GM12878 (cell line): Measurements from ENCODE around the gene DEFB132. TPM values are rescaled to one million over a fixed set of nuclear protein-coding genes. Genes with fewer than 3 reads are reported as not detected.

Source experiments
- ATAC-seq: fragments of 200-7000 bp; cut with Tn5 transposase; 3 replicates; pipeline ENCODE4 v1.9.1; 2020; ENCODE audit warnings: mild to moderate bottlenecking, moderate library complexity
- BruUV-seq: library from RNA; stranded (reverse); fragments of 400-500 nt; replicated peaks from 2 replicates; lab custom pipeline; 2021; lab: Mats Ljungman, UMichigan
- CTCF ChIA-PET: fragments of 300-600 bp; sonication (Branson Sonifier 250); formaldehyde crosslinking; extraction: SDS; loops from one replicate; lab custom pipeline; 2021; ENCODE audit warnings: inconsistent platforms; lab: Yijun Ruan, JAX
- POLR2A ChIA-PET: fragments of 350-600 bp; formaldehyde crosslinking; extraction: SDS; loops from one replicate; lab custom pipeline; 2021; ENCODE audit warnings: inconsistent platforms; lab: Charles Lee
- RAD21 ChIA-PET: fragments of 300-600 bp; sonication (Branson Sonifier 250); formaldehyde crosslinking; loops from one replicate; lab custom pipeline; 2023; ENCODE audit warnings: antibody characterized with exemption; ENCODE audit not compliant: unreplicated experiment; lab: Charles Lee
- SMC1A ChIA-PET: fragments of 300-600 bp; sonication (Branson Sonifier 250); formaldehyde crosslinking; loops from one replicate; lab custom pipeline; 2023; ENCODE audit not compliant: unreplicated experiment, uncharacterized antibody; lab: Charles Lee
- DNase-seq: peaks from one replicate; pipeline ENCODE4 v3.0.0-alpha.2; 2011; ENCODE audit warnings: low read depth, low spot score
- FAIRE-seq: peaks from 3 replicates; lab custom pipeline; 2011; peaks lifted over from hg19 to GRCh38; lab: Jason Lieb, UNC
- H2AFZ ChIP-seq: 2 replicates; pipeline ENCODE4 v1.6.0; 2011; ENCODE audit warnings: low read depth, low read length, control low read depth; ENCODE audit not compliant: control insufficient read depth
- H3K27ac ChIP-seq: 2 replicates; pipeline ENCODE4 v1.5.1; 2011; ENCODE audit warnings: control low read depth; ENCODE audit not compliant: control insufficient read depth, insufficient read depth
- H3K27me3 ChIP-seq, 2 experiments: replicated peaks in 1 of 2; 2 replicates each; pipeline versions ENCODE4 v1.6.0 to v1.6.1; 2011; ENCODE audit warnings: low read length in 1 of 2; ENCODE audit not compliant: control insufficient read depth in 2 of 2, insufficient read depth in 2 of 2
- H3K36me3 ChIP-seq, 2 experiments: 2 replicates each; pipeline ENCODE4 v1.5.1; 2011; ENCODE audit warnings: low read length in 1 of 2; ENCODE audit not compliant: control insufficient read depth in 2 of 2, insufficient read depth in 2 of 2
- H3K4me1 ChIP-seq: 2 replicates; pipeline ENCODE4 v1.6.1; 2011; ENCODE audit warnings: mild to moderate bottlenecking, low read length, moderate library complexity, mixed read lengths; ENCODE audit not compliant: control insufficient read depth, insufficient read depth
- H3K4me2 ChIP-seq: 2 replicates; pipeline ENCODE4 v1.6.0; 2011; ENCODE audit warnings: control low read depth; ENCODE audit not compliant: control insufficient read depth, insufficient read depth
- H3K4me3 ChIP-seq: fragments of 200-600 bp; sonication (generic); 2 replicates; pipeline ENCODE4 v1.5.1; 2016
- H3K79me2 ChIP-seq: 2 replicates; pipeline ENCODE4 v1.6.0; 2011; ENCODE audit warnings: low read length; ENCODE audit not compliant: control insufficient read depth, insufficient read depth
- H3K9ac ChIP-seq: 2 replicates; pipeline ENCODE4 v1.8.0; 2011; ENCODE audit warnings: low read length, control low read depth, mixed read lengths; ENCODE audit not compliant: control insufficient read depth, insufficient read depth
- H3K9me3 ChIP-seq: replicated peaks from 3 replicates; pipeline ENCODE4 v1.5.1; 2011; ENCODE audit warnings: mild to moderate bottlenecking, low read length; ENCODE audit not compliant: control insufficient read depth, insufficient read depth
- H4K20me1 ChIP-seq: 2 replicates; pipeline ENCODE4 v1.6.0; 2011; ENCODE audit not compliant: control insufficient read depth, insufficient read depth
- BHLHE40 ChIP-seq, 2 experiments: fragments of 450-650 bp in 1 of 2; IDR thresholded peaks; 2 replicates each; pipeline ENCODE4 v1.6.1; 2011 to 2017; ENCODE audit warnings: low read depth in 2 of 2, borderline replicate concordance in 1 of 2, improper control_type of control experiment in 1 of 2, low read length in 1 of 2, mild to moderate bottlenecking in 1 of 2
- CHD1 ChIP-seq: IDR thresholded peaks from 2 replicates; pipeline ENCODE4 v1.6.1; 2012; ENCODE audit warnings: low read depth, low read length, improper control_type of control experiment
- CREB1 ChIP-seq: IDR thresholded peaks from 2 replicates; pipeline ENCODE4 v1.6.1; 2012; ENCODE audit warnings: low read depth, mild to moderate bottlenecking, inconsistent platforms
- DPF2 ChIP-seq: fragments of 450-650 bp; IDR thresholded peaks from 2 replicates; pipeline ENCODE4 v1.6.1; 2017; ENCODE audit warnings: mild to moderate bottlenecking
- EGR1 ChIP-seq, 2 experiments: IDR thresholded peaks; 1 replicate in 1 of 2; 2 replicates in 1 of 2; pipeline ENCODE4 v1.6.1; 2011 to 2012; ENCODE audit warnings: low read depth in 2 of 2, low read length in 2 of 2, borderline replicate concordance in 1 of 2, mild to moderate bottlenecking in 1 of 2, moderate library complexity in 1 of 2
- GATAD2B ChIP-seq: fragments of 450-650 bp; conservative IDR thresholded peaks from 2 replicates; pipeline ENCODE4 v1.6.1; 2017; ENCODE audit warnings: low read depth, mild to moderate bottlenecking, moderate library complexity
- MEF2B ChIP-seq: fragments of 450-650 bp; IDR thresholded peaks from 2 replicates; pipeline ENCODE4 v1.6.1; 2018; ENCODE audit warnings: mild to moderate bottlenecking, moderate library complexity; ENCODE audit not compliant: partially characterized antibody, poor library complexity, severe bottlenecking
- NFXL1 ChIP-seq: fragments of 450-650 bp; IDR thresholded peaks from 2 replicates; pipeline ENCODE4 v1.6.1; 2017; ENCODE audit warnings: antibody characterized with exemption, mild to moderate bottlenecking, borderline replicate concordance
- POLR2A ChIP-seq: IDR thresholded peaks from 2 replicates; pipeline ENCODE4 v1.6.1; 2011; ENCODE audit warnings: low read depth, mild to moderate bottlenecking, low read length
- STAT1 ChIP-seq: fragments of 450-650 bp; conservative IDR thresholded peaks from 2 replicates; pipeline ENCODE4 v1.6.1; 2014; ENCODE audit warnings: antibody characterized with exemption, mild to moderate bottlenecking
- TAF1 ChIP-seq: IDR thresholded peaks from 2 replicates; pipeline ENCODE4 v1.6.1; 2011; ENCODE audit warnings: mild to moderate bottlenecking, low read depth, low read length, borderline replicate concordance
- TARDBP ChIP-seq: IDR thresholded peaks from 2 replicates; pipeline ENCODE4 v1.6.1; 2016; ENCODE audit warnings: borderline replicate concordance
- TCF3 ChIP-seq: IDR thresholded peaks from 2 replicates; pipeline ENCODE4 v1.6.1; 2012; ENCODE audit warnings: low read depth, mild to moderate bottlenecking, low read length, borderline replicate concordance; ENCODE audit not compliant: insufficient read depth
- ZZZ3 ChIP-seq: IDR thresholded peaks from 2 replicates; pipeline ENCODE4 v1.6.1; 2011; ENCODE audit warnings: low read depth; ENCODE audit not compliant: control insufficient read depth, insufficient read length
- WGBS: methylation state at CpG from one replicate; pipeline ENCODE4 v1.1.6; 2016; ENCODE audit warnings: low lambda C conversion rate; ENCODE audit not compliant: insufficient replicate concordance, insufficient coverage; ENCODE audit errors: missing lambda C conversion rate; 5-methylcytosine and 5-hydroxymethylcytosine counted together
- in situ Hi-C: fragments of 300-500 bp; cut with MboI; formaldehyde crosslinking; loops from 9 replicates; pipeline ENCODE4 v1.14.3; 2018; ENCODE audit warnings: mixed read lengths
- intact Hi-C: fragments of 100-400 bp; cut with micrococcal nuclease; formaldehyde crosslinking; loops from one replicate; pipeline ENCODE4 v1.14.2; 2022; ENCODE audit not compliant: unreplicated experiment
- polyA plus RNA-seq, 11 experiments: library from polyadenylated mRNA; depleted of rRNA in 4 of 11; unstranded in 6 of 11; stranded (reverse) in 5 of 11; fragments of >200 nt; fragmentation: Nextera tagmentation in 4 of 11; fragmentation: Illumina TruSeq in 1 of 11; extraction: Ambion mirVana in 4 of 11; extraction: Trizol in 1 of 11; gene quantifications; 1 replicate in 1 of 11; 2 replicates in 10 of 11; pipeline versions ENCODE4 v1.2.1 to v1.2.3, GENCODE V29; 2011 to 2016; ENCODE audit warnings: inconsistent platforms in 2 of 11, missing spikeins in 2 of 11, low read depth in 1 of 11
- total RNA-seq, 4 experiments: library from RNA; depleted of rRNA in 3 of 4; stranded (reverse); fragments of >200 nt in 3 of 4; fragmentation: Illumina TruSeq in 1 of 4; extraction: Trizol in 1 of 4; gene quantifications; 2 replicates each; pipeline versions ENCODE4 v1.2.1 to v1.2.3, GENCODE V29; 2013 to 2021
- TF ChIP-seq, protein P1 (sequence below): fragments of 450-650 bp; IDR thresholded peaks from 2 replicates; pipeline ENCODE4 v1.6.1; 2018; ENCODE audit warnings: mild to moderate bottlenecking, low read depth, moderate library complexity; ENCODE audit not compliant: partially characterized antibody
- TF ChIP-seq, protein P2 (sequence below): fragments of 450-650 bp; IDR thresholded peaks from 2 replicates; pipeline ENCODE4 v1.6.1; 2016; ENCODE audit warnings: mild to moderate bottlenecking
- TF ChIP-seq, protein P3 (sequence below): fragments of 450-650 bp; IDR thresholded peaks from 2 replicates; pipeline ENCODE4 v1.6.1; 2016; ENCODE audit warnings: mild to moderate bottlenecking

The DEFB132 gene
- total and polyA plus RNA-seq, 10 of the 15 experiments (the other 5 are each of a cell fraction or from before 2014, with no cell fraction given) = not detected

DNA sequence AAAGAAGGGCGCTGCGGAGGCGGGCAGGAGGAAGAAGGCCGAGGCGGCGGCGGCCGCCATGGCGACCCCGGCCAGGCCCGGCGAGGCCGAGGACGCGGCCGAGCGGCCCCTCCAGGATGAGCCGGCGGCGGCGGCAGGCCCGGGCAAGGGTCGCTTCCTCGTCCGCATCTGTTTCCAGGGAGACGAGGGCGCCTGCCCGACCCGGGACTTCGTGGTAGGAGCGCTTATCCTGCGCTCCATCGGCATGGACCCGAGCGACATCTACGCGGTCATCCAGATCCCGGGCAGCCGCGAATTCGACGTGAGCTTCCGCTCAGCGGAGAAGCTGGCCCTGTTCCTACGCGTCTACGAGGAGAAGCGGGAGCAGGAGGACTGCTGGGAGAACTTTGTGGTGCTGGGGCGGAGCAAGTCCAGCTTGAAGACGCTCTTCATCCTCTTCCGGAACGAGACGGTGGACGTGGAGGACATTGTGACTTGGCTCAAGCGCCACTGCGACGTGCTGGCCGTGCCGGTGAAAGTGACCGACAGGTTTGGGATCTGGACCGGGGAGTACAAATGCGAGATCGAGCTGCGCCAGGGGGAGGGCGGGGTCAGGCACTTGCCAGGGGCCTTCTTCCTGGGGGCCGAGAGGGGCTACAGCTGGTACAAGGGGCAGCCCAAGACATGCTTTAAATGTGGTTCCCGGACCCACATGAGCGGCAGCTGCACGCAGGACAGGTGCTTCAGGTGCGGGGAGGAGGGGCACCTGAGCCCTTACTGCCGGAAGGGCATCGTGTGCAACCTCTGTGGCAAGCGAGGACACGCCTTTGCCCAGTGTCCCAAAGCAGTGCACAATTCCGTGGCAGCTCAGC, 40.6 kb downstream of the DEFB132 start:
- peak; percentile 61 for ATAC-seq
- Histone ChIP-seq H3K27me3 (no peaks in the 10 kb centered on the region), H2AFZ (peak overlapping the region; percentile 73), H3K4me3 (peak overlapping the region; percentile 94), H3K4me1 (peaks cover 27% of the 10 kb centered on the region), H3K9ac (peak overlapping the region; percentile 96), H3K9me3 (no peaks in the 10 kb centered on the region; the same call in 2 of the 3 replicates), H3K4me2 (peak overlapping the region; percentile 92), H3K79me2 (peaks cover 45% of the 10 kb centered on the region), H3K36me3 (no peaks in the 10 kb centered on the region; a peak in 2 of 4 replicates), H3K27ac (peak overlapping the region; percentile 90), H4K20me1 (peaks cover 4% of the 10 kb centered on the region)
- intact Hi-C loops (loop anchor here (1.0 kb wide), 1 partner anchor 26 kb away; no protein-coding TSS in a partner anchor), in situ Hi-C loops (no loop called here)
- ChIA-PET SMC1A (interaction anchor here (1.6 to 2.1 kb wide), 5 partner anchors 15 to 33 kb away, joined by 4 to 15 read pairs (median 5); partner anchors contain the start of gene SOX12), POLR2A (interaction anchor here (0.7 to 3.4 kb wide), 5 partner anchors 12 to 244 kb away, joined by 3 to 30 read pairs (median 6); partner anchors contain the start of genes SOX12 and TRIB3), CTCF (interaction anchor here (1.2 to 2.7 kb wide), 4 partner anchors 12 to 32 kb away, joined by 3 to 15 read pairs (median 7); partner anchors contain the start of gene SOX12), RAD21 (interaction anchor here (0.7 to 2.4 kb wide), 7 partner anchors 11 to 195 kb away, joined by 3 to 11 read pairs (median 3); no protein-coding TSS in a partner anchor)
- no TSS peak for BruUV-seq
- no peak for DNase-seq
- no peak for FAIRE-seq
- 1% methylated on average over 73 of the region's 75 CpGs for WGBS
- TF ChIP-seq, protein P1, sequence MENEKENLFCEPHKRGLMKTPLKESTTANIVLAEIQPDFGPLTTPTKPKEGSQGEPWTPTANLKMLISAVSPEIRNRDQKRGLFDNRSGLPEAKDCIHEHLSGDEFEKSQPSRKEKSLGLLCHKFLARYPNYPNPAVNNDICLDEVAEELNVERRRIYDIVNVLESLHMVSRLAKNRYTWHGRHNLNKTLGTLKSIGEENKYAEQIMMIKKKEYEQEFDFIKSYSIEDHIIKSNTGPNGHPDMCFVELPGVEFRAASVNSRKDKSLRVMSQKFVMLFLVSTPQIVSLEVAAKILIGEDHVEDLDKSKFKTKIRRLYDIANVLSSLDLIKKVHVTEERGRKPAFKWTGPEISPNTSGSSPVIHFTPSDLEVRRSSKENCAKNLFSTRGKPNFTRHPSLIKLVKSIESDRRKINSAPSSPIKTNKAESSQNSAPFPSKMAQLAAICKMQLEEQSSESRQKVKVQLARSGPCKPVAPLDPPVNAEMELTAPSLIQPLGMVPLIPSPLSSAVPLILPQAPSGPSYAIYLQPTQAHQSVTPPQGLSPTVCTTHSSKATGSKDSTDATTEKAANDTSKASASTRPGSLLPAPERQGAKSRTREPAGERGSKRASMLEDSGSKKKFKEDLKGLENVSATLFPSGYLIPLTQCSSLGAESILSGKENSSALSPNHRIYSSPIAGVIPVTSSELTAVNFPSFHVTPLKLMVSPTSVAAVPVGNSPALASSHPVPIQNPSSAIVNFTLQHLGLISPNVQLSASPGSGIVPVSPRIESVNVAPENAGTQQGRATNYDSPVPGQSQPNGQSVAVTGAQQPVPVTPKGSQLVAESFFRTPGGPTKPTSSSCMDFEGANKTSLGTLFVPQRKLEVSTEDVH = no peak
- 0 out of 2 replicates have a peak, but pooled peaks have one; percentile 12 for TF ChIP-seq CREB1
- TF ChIP-seq, protein P2, sequence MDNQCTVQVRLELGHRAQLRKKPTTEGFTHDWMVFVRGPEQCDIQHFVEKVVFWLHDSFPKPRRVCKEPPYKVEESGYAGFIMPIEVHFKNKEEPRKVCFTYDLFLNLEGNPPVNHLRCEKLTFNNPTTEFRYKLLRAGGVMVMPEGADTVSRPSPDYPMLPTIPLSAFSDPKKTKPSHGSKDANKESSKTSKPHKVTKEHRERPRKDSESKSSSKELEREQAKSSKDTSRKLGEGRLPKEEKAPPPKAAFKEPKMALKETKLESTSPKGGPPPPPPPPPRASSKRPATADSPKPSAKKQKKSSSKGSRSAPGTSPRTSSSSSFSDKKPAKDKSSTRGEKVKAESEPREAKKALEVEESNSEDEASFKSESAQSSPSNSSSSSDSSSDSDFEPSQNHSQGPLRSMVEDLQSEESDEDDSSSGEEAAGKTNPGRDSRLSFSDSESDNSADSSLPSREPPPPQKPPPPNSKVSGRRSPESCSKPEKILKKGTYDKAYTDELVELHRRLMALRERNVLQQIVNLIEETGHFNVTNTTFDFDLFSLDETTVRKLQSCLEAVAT = peak; percentile 38; the same call in 1 of the 2 replicates
- peak in 1 of 2 experiments; percentile 24; a peak in 1 of 3 replicates for TF ChIP-seq EGR1 (IDR thresholded peaks at IDR 0.05; ENCODE audit: borderline replicate concordance in 1 of 2, low read depth in 2 of 2, low read length in 2 of 2)
- 0 out of 2 replicates have a peak, but pooled peaks have one; percentile 14 for TF ChIP-seq TCF3
- peak; percentile 68 for TF ChIP-seq GATAD2B
- no peak for TF ChIP-seq MEF2B
- 0 out of 2 replicates have a peak, but pooled peaks have one; percentile 6 for TF ChIP-seq DPF2
- TF ChIP-seq, protein P3, sequence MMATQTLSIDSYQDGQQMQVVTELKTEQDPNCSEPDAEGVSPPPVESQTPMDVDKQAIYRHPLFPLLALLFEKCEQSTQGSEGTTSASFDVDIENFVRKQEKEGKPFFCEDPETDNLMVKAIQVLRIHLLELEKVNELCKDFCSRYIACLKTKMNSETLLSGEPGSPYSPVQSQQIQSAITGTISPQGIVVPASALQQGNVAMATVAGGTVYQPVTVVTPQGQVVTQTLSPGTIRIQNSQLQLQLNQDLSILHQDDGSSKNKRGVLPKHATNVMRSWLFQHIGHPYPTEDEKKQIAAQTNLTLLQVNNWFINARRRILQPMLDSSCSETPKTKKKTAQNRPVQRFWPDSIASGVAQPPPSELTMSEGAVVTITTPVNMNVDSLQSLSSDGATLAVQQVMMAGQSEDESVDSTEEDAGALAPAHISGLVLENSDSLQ = peak; percentile 33; the same call in 1 of the 2 replicates
- no peak for TF ChIP-seq CHD1
- TF ChIP-seq STAT1 = no peak
- TF ChIP-seq POLR2A = peak; percentile 84
- TF ChIP-seq TARDBP = no peak
- TF ChIP-seq ZZZ3 = no peak
- peak in 1 of 2 experiments; percentile 29; a peak in 1 of 4 replicates for TF ChIP-seq BHLHE40 (IDR thresholded peaks at IDR 0.05; ENCODE audit: borderline replicate concordance in 1 of 2, low read depth in 2 of 2, low read length in 1 of 2)
- 0 out of 2 replicates have a peak, but pooled peaks have one; percentile 11 for TF ChIP-seq TAF1
- TF ChIP-seq NFXL1 = no peak
